Nephron progenitor cell (in vitro differentiated cells): ENCODE measurements around the gene TSPEAR.
"Not testable (repeated sequence)": the region's sequence is repeated elsewhere in the genome, so short reads cannot be mapped to it uniquely, and the experiment has no call there.

Experiments
- DNase-seq: peaks from one replicate; pipeline ENCODE4 v3.0.0; 2021
- H3K27ac Mint-ChIP-seq: 2 replicates; pipeline ENCODE4 v1.8.0; 2021; ENCODE audit warnings: mild to moderate bottlenecking, moderate library complexity, mixed read lengths
- H3K27me3 Mint-ChIP-seq: 2 replicates; pipeline ENCODE4 v1.8.0; 2021; ENCODE audit warnings: mild to moderate bottlenecking, low read depth, mixed read lengths; ENCODE audit not compliant: poor library complexity
- H3K36me3 Mint-ChIP-seq: 2 replicates; pipeline ENCODE4 v1.8.0; 2021; ENCODE audit warnings: low read depth, mixed read lengths
- H3K4me1 Mint-ChIP-seq: 2 replicates; pipeline ENCODE4 v1.8.0; 2021; ENCODE audit warnings: mixed read lengths
- H3K4me3 Mint-ChIP-seq: 2 replicates; pipeline ENCODE4 v1.8.0; 2021; ENCODE audit warnings: mild to moderate bottlenecking, moderate library complexity, mixed read lengths
- H3K9me3 Mint-ChIP-seq: 2 replicates; pipeline ENCODE4 v1.8.0; 2021; ENCODE audit warnings: mild to moderate bottlenecking, moderate library complexity, mixed read lengths
- TF ChIP-seq, protein P1 (sequence below): fragments of 200-600 bp; sonication (generic); IDR thresholded peaks from 2 replicates; pipeline ENCODE4 v1.5.0; 2021; ENCODE audit warnings: antibody characterized with exemption

Gene TSPEAR

DNA sequence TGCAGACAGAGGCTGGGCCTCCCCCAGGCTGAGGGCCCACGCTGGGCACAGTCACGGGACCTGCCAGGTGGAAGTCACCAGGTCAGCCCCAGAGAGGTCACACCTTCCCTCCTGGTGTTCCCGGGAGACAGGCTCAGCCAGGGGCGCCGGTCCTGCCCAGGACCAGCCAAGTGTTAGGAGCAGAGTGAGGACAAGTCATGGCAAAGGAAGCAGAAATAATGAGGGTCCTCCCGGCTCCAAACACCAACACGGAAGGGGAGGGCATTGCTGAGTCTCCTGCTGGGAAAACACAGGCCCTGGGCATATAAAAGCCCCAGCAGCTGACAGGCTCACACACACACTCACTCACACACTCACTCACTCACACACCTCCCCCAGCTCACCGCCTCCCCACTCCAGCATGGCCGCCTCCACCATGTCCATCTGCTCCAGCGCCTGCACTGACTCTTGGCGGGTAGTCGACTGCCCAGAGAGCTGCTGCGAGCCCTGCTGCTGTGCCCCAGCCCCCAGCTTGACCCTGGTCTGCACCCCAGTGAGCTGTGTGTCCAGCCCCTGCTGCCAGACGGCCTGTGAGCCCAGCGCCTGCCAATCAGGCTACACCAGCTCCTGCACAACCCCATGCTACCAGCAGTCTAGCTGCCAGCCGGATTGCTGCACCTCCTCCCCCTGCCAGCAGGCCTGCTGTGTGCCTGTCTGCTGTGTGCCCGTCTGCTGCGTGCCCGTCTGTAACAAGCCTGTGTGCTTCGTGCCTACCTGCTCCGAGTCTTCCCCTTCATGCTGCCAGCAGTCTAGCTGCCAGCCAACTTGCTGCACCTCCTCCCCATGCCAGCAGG is 74.1 kb downstream of the TSPEAR start, which contains the start of gene KRTAP10-10:
Gene KRTAP10-10, plus strand, starts transcription at position 339 of the 833 bp plus-strand sequence. Its CDS starts 62 bp downstream, at position 401.
- DNase-seq, result no peak
- no peak within 1 kb of the TSS for H3K4me3 Mint-ChIP-seq
- peaks cover under 1% of the 10 kb centered on the region for H3K36me3 Mint-ChIP-seq

DNA sequence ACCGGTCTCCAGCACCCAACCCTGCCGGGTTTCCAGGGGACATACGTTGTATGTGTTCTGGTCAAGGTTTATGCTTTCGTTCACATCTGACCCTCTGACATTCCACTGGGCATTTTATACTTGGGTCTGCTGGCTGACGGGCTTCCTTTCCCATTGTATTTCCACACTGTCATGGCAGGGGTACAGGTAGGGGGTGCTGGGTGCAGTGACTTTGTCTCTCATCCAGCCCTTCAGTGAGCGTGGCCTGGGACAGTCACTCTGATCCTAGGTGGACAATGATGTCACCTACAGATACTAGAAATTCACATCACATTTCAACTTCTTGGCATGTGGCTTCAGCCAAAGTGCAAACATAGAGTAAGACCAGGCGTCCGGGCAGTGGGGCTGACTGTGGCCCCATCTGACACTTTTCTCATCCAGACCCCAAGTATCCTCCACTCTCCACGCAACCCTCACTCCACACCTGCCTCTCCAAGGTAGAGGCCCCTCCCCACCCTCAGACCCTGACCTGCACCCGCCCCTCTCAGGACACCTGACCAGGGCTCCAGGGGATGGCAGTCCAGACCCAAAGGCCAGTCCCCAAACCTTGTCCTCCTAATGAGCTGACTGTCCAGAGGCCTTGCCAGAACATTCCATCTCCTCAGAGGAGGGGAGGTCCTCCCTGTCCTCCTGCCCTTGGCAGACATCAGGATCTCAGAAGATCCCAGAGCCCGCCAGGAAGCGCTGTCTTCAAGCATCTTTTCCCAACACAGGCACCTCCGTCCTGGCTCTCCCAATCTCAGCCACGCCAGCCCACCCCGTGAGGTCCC is 75.0 kb downstream of the TSPEAR start:
- peaks cover 51% of the 10 kb centered on the region for H3K9me3 Mint-ChIP-seq
- peaks cover 3% of the 10 kb centered on the region for H3K27me3 Mint-ChIP-seq
- TF ChIP-seq, protein P1, sequence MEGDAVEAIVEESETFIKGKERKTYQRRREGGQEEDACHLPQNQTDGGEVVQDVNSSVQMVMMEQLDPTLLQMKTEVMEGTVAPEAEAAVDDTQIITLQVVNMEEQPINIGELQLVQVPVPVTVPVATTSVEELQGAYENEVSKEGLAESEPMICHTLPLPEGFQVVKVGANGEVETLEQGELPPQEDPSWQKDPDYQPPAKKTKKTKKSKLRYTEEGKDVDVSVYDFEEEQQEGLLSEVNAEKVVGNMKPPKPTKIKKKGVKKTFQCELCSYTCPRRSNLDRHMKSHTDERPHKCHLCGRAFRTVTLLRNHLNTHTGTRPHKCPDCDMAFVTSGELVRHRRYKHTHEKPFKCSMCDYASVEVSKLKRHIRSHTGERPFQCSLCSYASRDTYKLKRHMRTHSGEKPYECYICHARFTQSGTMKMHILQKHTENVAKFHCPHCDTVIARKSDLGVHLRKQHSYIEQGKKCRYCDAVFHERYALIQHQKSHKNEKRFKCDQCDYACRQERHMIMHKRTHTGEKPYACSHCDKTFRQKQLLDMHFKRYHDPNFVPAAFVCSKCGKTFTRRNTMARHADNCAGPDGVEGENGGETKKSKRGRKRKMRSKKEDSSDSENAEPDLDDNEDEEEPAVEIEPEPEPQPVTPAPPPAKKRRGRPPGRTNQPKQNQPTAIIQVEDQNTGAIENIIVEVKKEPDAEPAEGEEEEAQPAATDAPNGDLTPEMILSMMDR, result no peak
- H3K36me3 Mint-ChIP-seq, result peaks cover 9% of the 10 kb centered on the region
- no peak for DNase-seq
- peaks cover 10% of the 10 kb centered on the region for H3K4me1 Mint-ChIP-seq
- no peak overlapping the region for H3K4me3 Mint-ChIP-seq
- no peak overlapping the region for H3K27ac Mint-ChIP-seq

More for the DNA sequence above, 74.1 kb downstream of the TSPEAR start, which contains the start of gene KRTAP10-10:
- Mint-ChIP-seq H3K9me3 (peaks cover 51% of the 10 kb centered on the region), H3K27me3 (peaks cover 3% of the 10 kb centered on the region), H3K27ac (no peak within 1 kb of the TSS), H3K4me1 (peaks cover 10% of the 10 kb centered on the region)
- TF ChIP-seq, protein P1, result no peak

DNA sequence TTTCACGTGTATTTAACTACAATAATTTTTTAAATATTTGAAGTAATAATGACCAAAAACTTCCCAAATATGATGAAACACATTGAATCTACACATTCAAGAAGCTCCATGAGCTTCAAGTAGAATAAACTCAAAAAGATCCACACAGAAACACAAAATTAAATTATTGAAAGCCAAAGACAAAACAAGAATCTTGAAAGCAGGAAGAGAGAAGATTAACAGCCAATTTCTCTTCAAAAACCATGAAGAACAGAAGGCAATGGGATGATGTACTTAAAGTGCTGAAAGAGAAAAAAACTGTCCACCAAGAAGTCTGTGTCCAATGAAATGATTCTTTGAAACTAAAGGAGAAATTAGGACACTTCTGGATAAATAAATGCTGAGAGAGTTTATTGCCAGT is 79.3 kb downstream of the TSPEAR start:
- H3K36me3 Mint-ChIP-seq, result peaks cover 18% of the 10 kb centered on the region
- peaks cover 9% of the 10 kb centered on the region for H3K4me1 Mint-ChIP-seq
- H3K9me3 Mint-ChIP-seq, result peaks cover 50% of the 10 kb centered on the region

DNA sequence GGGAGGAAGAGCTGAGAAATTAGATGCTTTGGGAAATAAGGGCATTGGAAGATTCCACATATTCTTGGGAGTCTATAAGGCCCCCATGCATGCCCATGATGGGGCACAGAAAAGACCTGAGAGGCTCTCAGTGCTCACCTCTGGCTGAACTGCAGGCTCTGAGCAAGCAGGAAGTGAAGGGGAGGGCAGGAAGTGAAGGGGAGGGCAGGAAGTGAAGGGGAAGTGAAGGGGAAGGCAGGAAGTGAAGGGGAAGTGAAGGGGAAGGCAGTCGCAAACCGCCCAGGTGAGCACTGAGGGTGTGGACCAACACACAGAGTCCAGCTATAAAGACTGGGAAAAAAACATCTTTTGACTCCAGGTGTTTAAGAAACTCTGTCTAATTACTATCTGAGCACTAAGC is 80.9 kb downstream of the TSPEAR start:
- TF ChIP-seq, protein P1, result no peak
- Mint-ChIP-seq H3K27me3 (peaks cover 7% of the 10 kb centered on the region), H3K4me1 (peaks cover 7% of the 10 kb centered on the region), H3K4me3 (no peak overlapping the region), H3K27ac (no peak overlapping the region), H3K9me3 (peaks cover 54% of the 10 kb centered on the region), H3K36me3 (peaks cover 18% of the 10 kb centered on the region)
- DNase-seq, result no peak

More for the DNA sequence above, 79.3 kb downstream of the TSPEAR start:
- TF ChIP-seq, protein P1, result no peak
- DNase-seq, result no peak
- H3K27me3 Mint-ChIP-seq, result peaks cover 7% of the 10 kb centered on the region
- H3K4me3 Mint-ChIP-seq, result no peak overlapping the region
- H3K27ac Mint-ChIP-seq, result no peak overlapping the region

GRCh38 chr21:44628707-44629391 is 82.5 kb downstream of the TSPEAR start:
- DNase-seq, result no peak
- Mint-ChIP-seq H3K36me3 (peaks cover 27% of the 10 kb centered on the region), H3K9me3 (peaks cover 60% of the 10 kb centered on the region), H3K4me3 (no peak overlapping the region), H3K27me3 (peaks cover 10% of the 10 kb centered on the region), H3K27ac (no peak overlapping the region), H3K4me1 (peaks cover 7% of the 10 kb centered on the region)
- TF ChIP-seq, protein P1, result no peak

DNA sequence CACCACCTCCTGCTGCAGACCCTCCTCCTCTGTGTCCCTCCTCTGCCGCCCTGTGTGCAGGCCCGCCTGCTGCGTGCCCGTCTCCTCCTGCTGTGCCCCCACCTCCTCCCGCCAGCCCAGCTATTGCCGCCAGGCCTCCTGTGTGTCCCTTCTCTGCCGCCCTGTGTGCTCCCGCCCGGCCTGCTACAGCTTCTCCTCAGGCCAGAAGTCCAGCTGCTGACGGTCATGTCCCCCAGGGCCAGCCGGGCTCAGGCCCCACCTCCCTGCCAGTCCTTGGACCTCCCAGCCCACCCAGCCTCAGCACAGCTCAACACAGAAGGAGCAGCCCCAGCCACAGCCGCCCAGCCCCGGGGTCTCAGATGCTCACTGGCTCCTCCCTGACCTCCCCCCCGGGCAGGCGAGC is 83.5 kb downstream of the TSPEAR start:
- not testable (repeated sequence) for H3K4me1 Mint-ChIP-seq, H3K27ac Mint-ChIP-seq, DNase-seq, H3K4me3 Mint-ChIP-seq
- H3K27me3 Mint-ChIP-seq, result peaks cover 10% of the 10 kb centered on the region
- peaks cover 60% of the 10 kb centered on the region for H3K9me3 Mint-ChIP-seq
- peaks cover 33% of the 10 kb centered on the region for H3K36me3 Mint-ChIP-seq

DNA sequence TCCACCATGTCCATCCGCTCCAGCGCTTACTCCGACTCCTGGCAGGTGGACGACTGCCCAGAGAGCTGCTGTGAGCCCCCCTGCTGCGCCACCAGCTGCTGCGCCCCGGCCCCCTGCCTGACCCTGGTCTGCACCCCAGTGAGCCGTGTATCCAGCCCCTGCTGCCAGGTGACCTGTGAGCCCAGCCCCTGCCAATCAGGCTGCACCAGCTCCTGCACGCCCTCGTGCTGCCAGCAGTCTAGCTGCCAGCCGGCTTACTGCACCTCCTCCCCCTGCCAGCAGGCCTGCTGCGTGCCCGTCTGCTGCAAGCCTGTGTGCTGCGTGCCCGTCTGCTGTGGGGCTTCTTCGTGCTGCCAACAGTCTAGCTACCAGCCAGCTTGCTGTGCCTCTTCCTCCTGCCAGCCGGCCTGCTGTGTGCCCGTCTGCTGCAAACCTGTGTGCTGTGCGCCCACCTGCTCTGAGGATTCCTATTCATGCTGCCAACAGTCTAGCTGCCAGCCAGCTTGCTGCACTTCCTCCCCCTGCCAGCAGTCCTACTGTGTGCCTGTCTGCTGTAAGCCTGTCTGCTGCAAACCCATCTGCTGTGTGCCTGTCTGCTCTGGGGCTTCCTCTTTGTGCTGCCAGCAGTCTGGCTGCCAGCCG is 84.1 kb downstream of the TSPEAR start:
- H3K27ac Mint-ChIP-seq, H3K27me3 Mint-ChIP-seq, DNase-seq, H3K4me1 Mint-ChIP-seq, H3K4me3 Mint-ChIP-seq: not testable (repeated sequence)
- Mint-ChIP-seq H3K36me3 (peaks cover 33% of the 10 kb centered on the region), H3K9me3 (peaks cover 61% of the 10 kb centered on the region)
